Epidermal melanocyte (primary cell): Measurements from ENCODE around the gene CEP112.

Experiments used
- DNase-seq: peaks from one replicate; pipeline ENCODE4 v3.0.0; 2011; ENCODE audit warnings: low spot score; ENCODE audit not compliant: insufficient read length

CEP112 gene

DNA sequence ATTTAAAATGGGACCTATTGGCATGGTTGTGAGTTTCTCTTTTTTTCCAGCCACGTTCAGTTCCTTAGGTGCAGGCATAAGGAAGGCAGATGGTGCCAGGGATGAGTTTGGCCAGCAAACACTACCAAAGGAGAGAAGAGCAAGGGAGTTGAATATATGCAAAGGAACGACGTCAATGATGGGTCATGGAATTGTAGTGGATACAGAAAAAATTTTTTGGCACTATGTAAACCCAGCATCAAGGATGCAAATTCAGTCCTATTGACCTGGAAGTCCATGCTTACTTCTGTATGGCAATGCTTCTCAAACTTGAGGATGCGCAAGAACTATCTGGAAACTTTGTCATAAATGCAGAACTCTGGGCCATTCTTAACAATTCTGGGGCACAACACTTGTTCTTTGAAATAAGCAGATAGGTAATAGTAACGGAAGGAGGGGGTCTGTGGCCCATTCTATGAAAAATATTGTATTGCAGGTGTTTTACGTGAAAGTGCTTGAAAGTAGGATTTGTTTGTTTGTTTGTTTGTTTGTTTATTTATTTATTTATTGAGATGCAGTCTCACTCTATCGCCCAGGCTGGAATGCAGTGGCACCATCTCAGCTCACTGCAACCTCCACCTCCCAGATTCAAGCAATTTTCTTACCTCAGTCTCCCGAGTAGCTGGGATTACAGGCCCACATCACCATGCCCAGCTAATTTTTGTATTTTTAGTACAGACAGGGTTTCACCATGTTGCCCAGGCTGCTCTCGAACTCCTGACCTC, 19.3 kb upstream of the CEP112 start:
- no peak for DNase-seq

DNA sequence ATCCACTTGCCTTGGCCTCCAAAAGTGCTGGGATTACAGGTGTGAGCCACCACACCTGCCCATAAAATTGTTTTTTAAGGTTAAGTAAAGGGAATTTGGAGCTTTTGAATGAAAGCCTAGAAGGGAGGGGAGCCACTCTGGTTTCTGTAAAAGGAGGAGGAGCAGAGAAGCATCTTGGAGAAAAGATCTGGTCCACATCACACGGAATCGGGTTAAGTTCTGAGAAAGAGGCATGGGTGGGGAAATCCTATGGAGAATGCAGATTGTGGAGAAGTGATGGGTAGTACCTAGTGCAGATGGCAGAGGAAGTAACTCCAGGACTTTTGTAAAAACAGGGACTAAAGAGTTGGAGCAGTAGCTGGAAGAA, 18.3 kb upstream of the CEP112 start:
- DNase-seq: no peak

DNA sequence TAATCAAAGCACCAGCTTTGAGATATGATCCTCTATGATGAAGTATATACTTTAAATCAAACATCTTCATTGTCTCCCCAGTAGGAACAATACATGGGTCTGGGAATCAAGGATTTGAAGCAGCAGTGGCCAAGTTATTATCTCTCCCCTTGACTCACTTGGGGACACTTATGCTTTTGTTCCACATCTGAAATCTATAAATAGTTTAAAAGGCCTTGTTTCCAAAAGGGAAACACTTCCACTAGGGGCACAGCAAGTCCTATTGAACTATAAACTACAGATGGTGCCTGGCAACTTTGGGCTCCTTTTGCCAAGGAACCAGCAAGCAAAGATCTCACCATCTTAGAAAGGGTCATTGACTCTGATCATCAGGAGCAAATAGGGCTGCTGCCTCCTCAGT, 16.0 kb upstream of the CEP112 start:
- no peak for DNase-seq

DNA sequence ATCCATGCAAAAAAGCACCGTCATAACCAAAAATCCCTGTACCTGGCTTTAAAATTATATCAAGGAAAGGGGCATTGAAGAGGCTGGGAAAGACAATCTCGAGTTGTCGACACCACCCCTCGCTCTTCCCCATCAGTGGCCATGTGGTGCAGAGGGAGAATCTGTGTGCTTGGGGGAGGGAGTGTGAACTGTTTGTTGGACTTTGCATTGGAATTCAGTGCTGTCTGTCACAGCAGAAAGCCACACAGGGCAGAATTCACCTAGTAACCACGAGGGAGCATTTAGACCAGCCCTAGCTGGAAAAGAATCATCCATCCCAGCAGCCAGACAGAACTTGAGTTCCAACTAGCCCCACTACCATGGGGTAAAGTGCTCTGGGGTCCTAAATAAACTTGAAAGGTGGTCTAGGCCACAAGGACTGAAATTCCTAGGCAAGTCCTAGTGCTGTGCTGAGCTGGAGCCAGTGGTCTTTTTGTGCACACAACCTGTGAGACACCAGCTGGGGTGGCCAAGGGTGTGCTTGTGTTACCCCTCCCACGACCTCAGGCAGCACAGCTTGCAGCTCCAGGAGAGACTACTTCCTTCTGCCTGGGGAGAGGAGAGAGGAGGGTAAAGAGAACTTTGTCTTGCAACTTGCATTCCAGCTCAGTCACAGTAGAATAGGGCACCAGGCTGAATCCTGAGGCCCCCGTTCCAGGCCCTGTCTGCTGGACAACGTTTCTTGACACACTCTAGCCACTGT, 11.5 kb upstream of the CEP112 start:
- no peak for DNase-seq

DNA sequence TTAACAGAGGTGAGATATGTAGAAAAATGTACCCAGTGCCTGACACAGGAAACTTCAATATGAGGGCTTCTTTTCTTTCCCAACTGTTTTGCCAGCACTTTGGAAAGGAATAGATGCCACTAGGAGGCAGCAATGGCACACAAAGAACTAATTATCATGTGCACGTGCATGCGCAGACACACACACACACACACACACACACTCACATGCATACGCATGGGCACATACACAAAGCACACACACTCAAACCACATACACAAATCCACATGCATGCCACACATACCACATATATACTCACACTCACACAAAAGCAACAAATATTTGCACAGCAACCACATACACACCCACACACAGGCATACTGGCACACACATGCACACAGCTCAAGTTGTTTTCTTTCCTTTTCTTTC, 8.8 kb upstream of the CEP112 start:
- DNase-seq: no peak

DNA sequence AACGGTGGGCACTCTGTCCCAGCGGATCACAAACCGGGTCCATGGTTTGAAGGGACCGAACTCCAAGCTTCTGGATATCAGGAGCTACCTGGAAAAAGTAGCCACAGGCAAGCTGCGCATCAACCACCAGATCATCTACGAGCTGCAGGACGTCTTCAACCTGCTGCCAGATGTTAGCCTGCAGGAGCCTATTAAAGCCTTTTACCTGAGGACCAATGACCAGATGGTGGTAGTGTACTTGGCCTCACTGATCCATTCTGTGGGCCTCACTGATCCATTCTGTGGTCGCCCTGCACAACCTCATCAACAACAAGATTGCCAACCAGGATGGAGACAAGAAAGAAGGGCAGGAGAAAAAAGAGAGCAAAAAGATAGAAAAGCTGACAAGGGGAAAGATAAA, 6.3 kb upstream of the CEP112 start:
- no peak for DNase-seq

DNA sequence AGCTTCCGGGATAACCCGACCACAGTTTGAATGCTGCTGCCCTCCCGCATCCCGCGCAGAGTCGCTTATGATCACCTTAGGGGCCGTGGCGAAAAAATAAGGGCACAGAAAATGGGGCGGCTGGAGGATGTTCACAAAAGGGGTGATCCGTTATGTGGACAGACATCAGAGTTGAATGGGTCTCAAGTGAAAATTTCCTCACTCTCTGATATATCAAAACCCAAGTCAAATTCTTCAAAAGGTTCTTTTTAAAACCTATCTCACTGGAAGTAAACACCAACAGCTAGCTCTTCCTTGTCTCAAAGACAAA, 400 bp upstream of the CEP112 start:
- no peak for DNase-seq

DNA sequence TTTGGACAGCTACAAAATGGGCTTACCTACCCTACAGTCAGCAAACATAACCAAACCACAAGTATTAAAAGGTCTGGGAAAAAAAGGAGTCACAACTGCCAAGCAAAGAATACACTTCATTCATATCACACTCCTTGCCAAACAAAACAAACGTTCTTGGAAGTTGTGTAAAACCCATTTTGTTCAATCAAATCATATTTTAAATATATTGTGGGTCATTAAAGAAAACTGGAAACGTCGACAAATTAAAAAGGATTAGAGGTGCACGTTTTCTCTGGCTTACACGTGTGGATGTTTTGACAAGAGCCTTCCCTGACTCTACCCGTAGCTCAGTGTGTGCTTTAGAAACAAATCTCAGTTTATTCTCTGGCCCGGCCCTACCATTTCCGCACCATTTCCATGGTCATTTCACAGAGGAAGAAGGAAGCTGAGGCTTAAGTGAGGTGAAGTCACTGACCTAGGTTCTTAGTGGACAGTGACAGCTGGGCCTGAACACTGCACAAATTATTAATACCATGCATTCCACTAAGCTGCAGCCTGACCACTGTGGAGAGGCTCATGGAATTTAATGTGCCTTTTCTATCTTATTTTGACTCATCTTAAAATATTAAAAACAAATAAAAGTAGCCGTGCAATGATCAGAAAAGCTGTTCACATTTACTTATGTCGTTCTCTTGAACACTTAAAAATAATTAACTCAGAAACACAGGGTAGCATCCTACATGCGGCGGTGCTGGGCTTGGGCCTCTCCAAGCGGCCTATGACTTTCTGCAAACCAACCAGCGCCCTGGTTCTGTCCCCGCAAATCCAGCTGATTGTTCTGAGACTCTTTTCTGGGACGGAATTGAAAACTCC, 968 bp downstream of the CEP112 start:
- DNase-seq: no peak

DNA sequence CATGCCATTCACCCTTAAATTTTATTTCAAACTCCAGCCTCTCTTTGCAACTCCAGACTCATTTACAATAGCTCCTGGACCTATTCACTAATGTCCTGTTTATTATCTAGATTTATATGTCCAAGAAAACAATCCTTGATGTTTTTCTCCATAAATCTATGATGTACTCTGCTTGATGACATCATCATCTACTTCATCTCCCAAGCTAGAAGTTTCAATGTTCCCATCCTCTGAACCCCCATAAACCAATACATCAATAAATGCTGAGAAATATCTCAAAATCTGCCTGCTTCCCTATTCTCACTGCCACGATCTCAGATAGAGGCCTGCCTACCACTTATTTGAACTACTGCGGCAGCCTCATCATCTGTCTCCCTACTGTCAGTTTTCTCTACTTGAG, 4.2 kb downstream of the CEP112 start:
- DNase-seq: no peak

DNA sequence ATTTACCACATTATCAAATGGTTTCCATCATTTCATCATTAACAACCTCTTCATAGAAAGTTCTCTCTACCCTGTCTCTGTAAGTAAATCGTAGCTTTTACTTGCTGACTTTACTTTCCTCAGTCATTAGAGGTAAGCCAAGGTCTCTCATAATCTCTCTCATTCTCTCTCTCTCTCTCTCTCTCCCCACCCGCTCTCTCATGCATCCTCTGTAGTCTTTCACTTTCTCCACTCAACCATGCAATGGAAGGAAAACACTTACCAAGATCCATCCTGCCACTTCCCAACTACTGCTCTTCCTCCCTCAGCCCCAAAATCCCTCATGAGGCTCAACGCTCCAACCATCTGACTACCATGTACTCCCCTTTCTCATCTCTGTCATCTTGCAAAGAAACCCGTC, 6.1 kb downstream of the CEP112 start:
- no peak for DNase-seq

DNA sequence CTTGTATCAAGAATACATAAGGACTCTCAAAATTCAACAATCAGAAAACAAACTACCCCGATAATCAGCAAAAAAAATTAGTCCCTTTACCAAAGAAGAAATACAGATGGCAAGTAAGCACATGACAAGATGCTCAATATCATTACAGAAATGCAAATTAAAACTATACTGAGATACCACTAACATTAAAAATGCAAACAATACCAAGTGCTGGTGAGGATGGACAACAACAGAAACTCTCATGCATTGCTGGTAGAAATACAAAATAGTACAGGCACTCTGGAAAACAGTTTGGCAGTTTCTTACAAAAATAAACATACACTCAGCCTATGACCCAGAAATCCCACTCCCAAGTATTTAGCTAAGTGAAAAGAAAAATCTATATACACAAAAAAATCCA, 7.5 kb downstream of the CEP112 start:
- DNase-seq: no peak

DNA sequence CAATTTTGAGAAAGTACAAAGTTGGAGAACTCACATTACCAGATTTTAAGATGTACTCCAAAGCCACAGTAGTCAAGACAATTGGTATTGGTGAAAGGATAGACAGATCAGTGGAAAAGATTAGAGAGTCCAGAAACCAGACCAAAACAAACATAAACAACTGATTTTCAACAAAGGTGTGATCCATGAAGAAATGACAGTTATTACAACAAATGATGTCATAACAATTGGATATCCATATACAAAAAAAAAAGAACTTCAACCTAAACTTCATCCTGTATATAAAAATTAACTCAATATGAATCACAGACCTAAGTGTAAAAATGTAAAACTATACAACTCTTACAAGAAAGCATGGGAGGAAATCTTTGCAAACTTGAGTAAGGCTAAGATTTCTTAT, 8.4 kb downstream of the CEP112 start:
- no peak for DNase-seq

DNA sequence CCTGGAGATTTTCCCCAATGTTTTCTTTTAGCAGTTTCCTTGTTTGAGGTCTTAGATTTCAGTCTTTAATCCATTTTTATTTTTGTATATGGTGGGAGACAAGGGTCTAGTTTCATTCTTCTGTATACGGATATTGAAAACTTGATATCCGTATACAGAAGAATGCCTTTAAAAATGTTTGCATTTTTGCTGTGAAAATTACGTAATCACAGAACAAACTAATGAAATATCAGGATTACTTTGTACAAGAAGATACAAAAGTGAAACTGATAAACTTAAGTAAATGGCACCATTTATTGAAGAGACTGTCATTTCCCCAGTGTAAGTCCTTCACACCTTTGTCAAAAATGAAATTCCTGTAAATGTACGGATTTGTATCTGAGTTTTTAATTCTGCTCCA, 13.3 kb downstream of the CEP112 start:
- no peak for DNase-seq

DNA sequence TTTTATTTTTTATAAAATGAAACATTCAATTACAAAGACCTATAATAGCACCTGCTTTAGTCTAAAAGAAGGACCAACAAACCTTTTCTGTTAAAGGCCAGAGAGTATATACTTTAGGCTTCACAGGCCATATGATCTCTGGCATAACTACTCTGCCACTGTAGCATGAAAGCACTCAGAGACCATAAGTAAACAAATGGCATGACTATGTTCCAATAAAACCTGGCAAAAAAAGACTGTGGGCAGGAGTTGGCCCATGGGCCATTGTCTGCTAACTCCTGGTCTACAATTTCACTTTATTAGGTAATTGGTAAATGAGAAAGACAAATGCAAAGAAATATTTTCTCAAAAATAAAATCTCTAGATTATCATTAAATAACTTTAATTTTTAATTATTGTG, 14.9 kb downstream of the CEP112 start:
- DNase-seq: no peak

DNA sequence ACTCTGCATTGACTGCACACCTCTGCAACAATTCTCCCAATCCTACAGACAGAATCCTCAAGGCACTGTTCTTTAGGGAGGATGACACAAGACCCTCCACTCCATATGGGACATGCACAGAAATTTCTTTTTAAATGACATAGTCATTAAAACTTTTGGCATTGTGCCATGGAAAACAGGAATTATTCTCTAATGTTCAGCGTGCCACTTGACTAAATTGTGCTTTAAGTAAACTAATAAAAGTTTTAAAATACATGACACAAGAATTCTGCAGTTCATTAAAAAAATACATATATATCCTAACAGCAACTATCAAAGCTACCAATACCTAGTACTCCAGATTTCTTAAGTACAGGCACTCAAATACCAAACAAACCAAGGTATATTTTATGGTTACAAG, 16.0 kb downstream of the CEP112 start:
- DNase-seq: no peak

DNA sequence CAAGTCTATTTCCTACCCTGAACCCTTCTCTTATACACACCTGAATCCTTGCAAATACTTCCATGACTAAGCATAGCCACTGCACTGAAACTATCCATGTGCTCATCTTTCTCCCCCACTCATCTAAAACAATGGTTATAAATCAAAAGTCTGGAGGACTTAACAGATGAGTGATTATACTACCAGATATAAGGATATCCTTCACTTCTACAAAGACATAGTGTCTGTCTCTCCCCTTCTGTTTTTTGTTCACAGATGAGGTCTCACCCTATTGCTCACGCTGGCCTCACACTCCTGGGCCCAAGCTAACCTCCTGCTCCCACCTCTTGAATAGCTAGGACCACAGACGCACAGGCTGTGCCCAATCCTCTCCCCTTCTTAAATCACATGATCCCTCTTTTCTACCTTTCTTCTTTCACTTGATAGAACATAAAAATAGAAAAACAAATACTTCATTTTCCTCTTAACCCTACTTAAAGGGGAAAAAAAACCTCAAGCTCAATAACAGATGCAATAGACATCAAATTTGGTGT, 19.2 kb downstream of the CEP112 start:
- DNase-seq: no peak

DNA sequence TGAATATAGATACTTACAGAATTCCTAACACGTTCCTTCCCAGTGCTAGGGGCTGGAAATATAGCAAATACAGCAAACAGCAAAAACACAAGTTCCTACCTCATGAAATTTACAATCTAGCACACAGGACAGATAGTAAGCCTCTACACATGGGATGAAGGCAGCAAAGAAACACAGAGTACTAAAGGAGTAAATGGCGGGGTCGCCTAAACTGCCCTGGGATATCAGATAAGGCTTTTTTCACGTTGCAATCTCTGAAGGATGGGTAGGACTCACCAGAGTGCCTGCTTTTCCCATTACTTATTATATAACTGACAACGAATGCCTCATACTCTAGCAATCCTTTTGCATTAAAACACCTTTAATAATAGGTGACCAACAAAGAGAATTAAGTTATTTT, 19.8 kb downstream of the CEP112 start:
- no peak for DNase-seq

DNA sequence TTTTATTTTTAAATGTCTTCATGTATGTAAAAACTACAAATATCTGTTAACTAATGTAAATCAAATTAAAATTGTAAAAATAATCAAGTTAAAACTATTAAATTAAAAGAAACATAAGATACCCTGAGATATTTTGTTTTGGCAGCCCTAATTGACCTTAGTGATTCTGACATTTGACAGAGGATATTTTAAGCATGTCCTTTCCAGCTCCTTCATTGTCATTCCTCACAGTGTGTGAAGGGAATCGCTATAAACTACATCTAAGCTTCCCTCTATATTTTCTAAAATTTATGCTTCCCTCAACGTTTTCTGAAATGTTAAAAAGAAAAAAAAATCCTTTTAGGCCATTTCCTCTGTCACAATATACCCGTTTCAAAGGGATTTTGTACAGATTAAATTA, 20.2 kb downstream of the CEP112 start:
- DNase-seq: no peak

DNA sequence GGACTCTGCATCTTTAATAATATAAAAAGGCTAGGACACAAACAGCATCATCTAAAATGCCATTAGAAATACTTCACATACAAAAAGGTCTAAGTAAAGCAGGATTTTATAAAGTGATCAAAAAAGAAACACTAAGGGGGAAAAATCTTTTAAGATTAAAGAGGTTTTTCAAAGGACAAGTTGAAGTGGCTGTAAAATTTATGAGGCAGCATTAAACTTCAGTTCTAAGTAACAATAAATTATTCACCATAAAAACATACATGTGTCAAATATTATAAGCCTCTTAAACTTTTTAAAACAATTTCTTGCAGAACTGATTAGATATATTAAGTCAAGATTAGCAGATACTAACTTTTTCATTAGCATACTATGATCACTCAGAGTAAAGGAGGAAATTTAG, 20.8 kb downstream of the CEP112 start:
- DNase-seq: no peak

DNA sequence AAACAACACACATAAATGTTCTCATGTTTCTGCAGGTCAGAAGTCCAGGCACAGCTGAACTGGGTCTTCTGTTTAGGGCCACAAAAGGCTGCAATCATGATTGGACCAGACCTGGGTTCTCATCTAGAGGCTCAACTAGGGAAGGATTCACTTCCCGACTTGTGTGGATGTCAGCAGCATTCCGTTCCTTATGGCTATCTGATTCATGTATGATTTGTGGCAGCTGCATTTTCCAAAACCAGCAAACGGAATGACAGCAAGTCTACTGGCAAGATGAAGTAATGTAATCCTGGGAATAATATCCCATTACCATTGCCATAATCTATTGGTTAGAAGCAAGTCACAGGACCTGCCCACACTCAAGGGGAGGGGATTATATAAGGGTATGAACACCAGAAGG, 22.1 kb downstream of the CEP112 start:
- DNase-seq: no peak

DNA sequence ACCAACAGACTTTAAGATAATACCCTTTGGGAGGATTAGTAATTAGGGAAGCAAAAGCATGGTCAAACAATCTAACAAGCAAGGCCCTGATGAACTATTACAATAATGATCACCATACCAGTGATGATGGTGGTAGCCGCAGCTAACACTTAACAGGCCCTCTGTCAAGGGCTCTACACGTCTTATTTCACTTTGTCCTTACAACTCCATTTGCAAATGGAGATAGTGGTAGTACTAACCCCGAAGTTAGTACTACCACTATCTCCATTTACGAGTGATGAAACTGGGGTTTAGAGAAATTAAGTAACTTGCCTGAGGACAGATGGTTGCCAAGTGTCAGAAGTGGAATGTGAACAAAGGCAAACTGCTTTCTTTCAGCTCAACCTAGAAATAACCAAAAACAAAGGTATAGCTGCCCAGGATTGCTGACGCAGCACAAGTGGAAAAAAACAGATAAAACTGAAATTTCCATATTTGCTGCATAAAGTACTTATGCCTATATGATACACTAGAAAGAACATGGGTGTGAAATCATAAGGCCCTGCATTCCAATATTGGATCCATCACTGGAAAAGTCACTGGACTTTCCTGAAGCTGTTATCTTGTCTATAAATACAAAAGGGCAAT, 24.6 kb downstream of the CEP112 start:
- no peak for DNase-seq
